H1 (cell line): ENCODE measurements around the gene EML4. TPM values are rescaled to one million over a fixed set of nuclear protein-coding genes. Genes with fewer than 3 reads are reported as not detected.
"Not testable (repeated sequence)": the region's sequence is repeated elsewhere in the genome, so short reads cannot be mapped to it uniquely, and the experiment has no call there.

ENCODE experiments used
- CTCF ChIA-PET: fragments of 300-600 bp; sonication (Branson Sonifier 250); formaldehyde crosslinking; loops from one replicate; lab custom pipeline; 2021; ENCODE audit not compliant: partially characterized antibody; lab: Charles Lee
- POLR2A ChIA-PET: fragments of 300-600 bp; sonication (Branson Sonifier 250); formaldehyde crosslinking; loops from one replicate; lab custom pipeline; 2021; ENCODE audit warnings: inconsistent platforms; ENCODE audit not compliant: partially characterized antibody; lab: Charles Lee
- DNase-seq, 2 experiments: peaks; one replicate each; pipeline versions ENCODE4 v3.0.0 to v3.0.0-alpha.2; 2010 to 2022; ENCODE audit warnings: low spot score in 2 of 2, low read depth in 1 of 2, mixed read lengths in 1 of 2
- FAIRE-seq: peaks from 2 replicates; lab custom pipeline; 2011; peaks lifted over from hg19 to GRCh38; lab: Jason Lieb, UNC
- H2AFZ ChIP-seq: 2 replicates; pipeline ENCODE4 v1.8.1; 2012; ENCODE audit warnings: low read length, inconsistent platforms
- H2AK5ac ChIP-seq: 2 replicates; pipeline ENCODE4 v1.6.1; 2013; ENCODE audit warnings: low read depth, low read length
- H2BK120ac ChIP-seq: replicated peaks from 2 replicates; pipeline ENCODE3; 2013; ENCODE audit warnings: low read depth, low read length, inconsistent platforms
- H2BK12ac ChIP-seq: 2 replicates; pipeline ENCODE4 v1.6.1; 2013; ENCODE audit warnings: low read depth, low read length
- H2BK15ac ChIP-seq: 2 replicates; pipeline ENCODE4 v1.6.1; 2013; ENCODE audit warnings: low read length
- H2BK20ac ChIP-seq: 2 replicates; pipeline ENCODE4 v1.6.1; 2013; ENCODE audit warnings: low read length
- H2BK5ac ChIP-seq: 2 replicates; pipeline ENCODE4 v1.6.1; 2013; ENCODE audit warnings: low read depth, low read length
- H3K14ac ChIP-seq: 2 replicates; pipeline ENCODE4 v1.6.1; 2013; ENCODE audit warnings: inconsistent platforms; ENCODE audit not compliant: insufficient read length
- H3K18ac ChIP-seq: 2 replicates; pipeline ENCODE4 v1.6.1; 2013; ENCODE audit warnings: low read length; ENCODE audit errors: extremely low read depth
- H3K23ac ChIP-seq: 2 replicates; pipeline ENCODE4 v1.6.1; 2013; ENCODE audit warnings: inconsistent platforms; ENCODE audit not compliant: insufficient read length
- H3K23me2 ChIP-seq: 2 replicates; pipeline ENCODE4 v1.6.1; 2013; ENCODE audit warnings: low read depth, low read length
- H3K27ac ChIP-seq: 2 replicates; pipeline ENCODE4 v1.6.1; 2011; ENCODE audit warnings: low read depth, low read length, inconsistent platforms
- H3K27me3 ChIP-seq, 4 experiments: replicated peaks in 1 of 4; 1 replicate in 1 of 4; 2 replicates in 3 of 4; pipeline versions ENCODE4 v1.6.1 to v1.8.1; 2011 to 2013; ENCODE audit warnings: low read length in 3 of 4, mild to moderate bottlenecking in 3 of 4, inconsistent platforms in 2 of 4, mixed read lengths in 2 of 4, moderate library complexity in 1 of 4; ENCODE audit not compliant: control insufficient read depth in 3 of 4, insufficient read depth in 3 of 4; ENCODE audit errors: extremely low read depth in 1 of 4
- H3K36me3 ChIP-seq, 4 experiments: 2 replicates each; pipeline versions ENCODE4 v1.6.1 to v1.8.1; 2011 to 2013; ENCODE audit warnings: mild to moderate bottlenecking in 4 of 4, low read length in 3 of 4, moderate library complexity in 2 of 4, control low read depth in 1 of 4, inconsistent platforms in 1 of 4; ENCODE audit not compliant: insufficient read depth in 4 of 4, control insufficient read depth in 2 of 4
- H3K4ac ChIP-seq: replicated peaks from 2 replicates; pipeline ENCODE3; 2013; ENCODE audit warnings: low read length, low read depth, mixed read lengths, inconsistent platforms; ENCODE audit not compliant: insufficient read length
- H3K4me1 ChIP-seq, 4 experiments: replicated peaks in 1 of 4; 1 replicate in 1 of 4; 2 replicates in 3 of 4; pipeline versions ENCODE4 v1.6.1 to v1.8.1; 2011 to 2013; ENCODE audit warnings: low read length in 3 of 4, inconsistent platforms in 2 of 4, mixed read lengths in 1 of 4; ENCODE audit not compliant: insufficient read depth in 4 of 4, control insufficient read depth in 3 of 4
- H3K4me2 ChIP-seq, 2 experiments: 2 replicates each; pipeline versions ENCODE4 v1.6.1 to v1.8.1; 2011 to 2013; ENCODE audit warnings: low read depth in 2 of 2, low read length in 2 of 2, control low read depth in 1 of 2, inconsistent platforms in 1 of 2, mild to moderate bottlenecking in 1 of 2; ENCODE audit not compliant: insufficient read depth in 1 of 2
- H3K4me3 ChIP-seq, 4 experiments: fragments of 200-600, 300-600 bp in 1 of 4; sonication (generic), shearing (Covaris generic), sonication (Bioruptor Twin) in 1 of 4; 2 replicates each; pipeline versions ENCODE4 v1.5.1 to v1.8.1; 2011 to 2016; ENCODE audit warnings: low read length in 4 of 4, low read depth in 3 of 4, control low read depth in 2 of 4, inconsistent platforms in 2 of 4, mild to moderate bottlenecking in 2 of 4, mixed read lengths in 1 of 4, moderate library complexity in 1 of 4; ENCODE audit not compliant: insufficient read depth in 2 of 4; ENCODE audit errors: extremely low read depth in 1 of 4
- H3K56ac ChIP-seq: replicated peaks from 2 replicates; pipeline ENCODE3; 2013; ENCODE audit warnings: low read depth, mild to moderate bottlenecking, mixed read lengths, low read length, inconsistent platforms; ENCODE audit not compliant: insufficient read length
- H3K79me1 ChIP-seq: 2 replicates; pipeline ENCODE4 v1.6.1; 2013; ENCODE audit warnings: low read depth, low read length, control low read depth
- H3K79me2 ChIP-seq, 2 experiments: 2 replicates each; pipeline versions ENCODE4 v1.6.1 to v1.8.1; 2012 to 2013; ENCODE audit warnings: low read length in 2 of 2, mild to moderate bottlenecking in 2 of 2, inconsistent platforms in 1 of 2; ENCODE audit not compliant: insufficient read depth in 2 of 2, control insufficient read depth in 1 of 2
- H3K9ac ChIP-seq, 4 experiments: replicated peaks in 1 of 4; 1 replicate in 1 of 4; 2 replicates in 3 of 4; pipeline versions ENCODE4 v1.6.1 to v1.8.1; 2011 to 2013; ENCODE audit warnings: low read depth in 3 of 4, low read length in 3 of 4, control low read depth in 2 of 4, mild to moderate bottlenecking in 2 of 4, moderate library complexity in 2 of 4, inconsistent platforms in 1 of 4; ENCODE audit errors: extremely low read depth in 1 of 4
- H3K9me3 ChIP-seq, 2 experiments: 2 replicates each; pipeline versions ENCODE4 v1.6.1 to v1.8.1; 2012 to 2013; ENCODE audit warnings: mild to moderate bottlenecking in 2 of 2, moderate library complexity in 2 of 2, control low read depth in 1 of 2, inconsistent platforms in 1 of 2, low read depth in 1 of 2, low read length in 1 of 2, mixed read lengths in 1 of 2; ENCODE audit not compliant: insufficient read depth in 2 of 2
- H4K20me1 ChIP-seq, 2 experiments: replicated peaks in 1 of 2; 2 replicates each; pipeline versions ENCODE3 to v1.8.1; 2011 to 2013; ENCODE audit warnings: inconsistent platforms in 2 of 2, low read length in 2 of 2, mild to moderate bottlenecking in 1 of 2; ENCODE audit not compliant: insufficient read depth in 2 of 2, control insufficient read depth in 1 of 2
- H4K5ac ChIP-seq: 2 replicates; pipeline ENCODE4 v1.6.1; 2013; ENCODE audit warnings: low read length, low read depth, mixed read lengths, inconsistent platforms; ENCODE audit not compliant: insufficient read length
- H4K8ac ChIP-seq: 2 replicates; pipeline ENCODE4 v1.8.0; 2013; ENCODE audit warnings: mild to moderate bottlenecking, moderate library complexity, low read length, inconsistent platforms; ENCODE audit not compliant: insufficient read depth; ENCODE audit errors: extremely low read depth
- H4K91ac ChIP-seq: replicated peaks from 2 replicates; pipeline ENCODE3; 2013; ENCODE audit warnings: low read length, mixed read lengths, inconsistent platforms; ENCODE audit not compliant: insufficient read length
- WGBS, 2 experiments: shearing (Covaris generic) in 1 of 2; methylation state at CpG; one replicate each; pipeline versions ENCODE4 v1.1.6 to v1.1.7; 2013 to 2015; ENCODE audit warnings: low lambda C conversion rate in 2 of 2, mixed read lengths in 2 of 2, inconsistent platforms in 1 of 2, low coverage in 1 of 2, missing lambda C conversion rate in 1 of 2; ENCODE audit not compliant: insufficient replicate concordance in 2 of 2, insufficient coverage in 1 of 2, insufficient read length in 1 of 2; ENCODE audit errors: extremely low coverage in 1 of 2, missing lambda C conversion rate in 1 of 2; 5-methylcytosine and 5-hydroxymethylcytosine counted together
- polyA plus RNA-seq, 7 experiments: library from polyadenylated mRNA; depleted of rRNA in 3 of 7; stranded (reverse) in 5 of 7; unstranded in 2 of 7; fragments of >200 nt in 5 of 7; fragments of 200-250 nt in 2 of 7; gene quantifications; 1 replicate in 5 of 7; 2 replicates in 1 of 7; 4 replicates in 1 of 7; pipeline versions ENCODE4 v1.2.1 to v1.2.3, GENCODE V29; 2011 to 2013; ENCODE audit warnings: missing spikeins in 2 of 7, mixed read lengths in 2 of 7
- total RNA-seq: library from RNA; stranded (reverse); fragmentation: NEBNext Ultra II Directional; extraction: Animal tissue kit (Norgen Biotek cat#: 25700); gene quantifications from 2 replicates; pipeline ENCODE4 v1.2.1, GENCODE V29; 2021

The EML4 gene
- total and polyA plus RNA-seq, 2 of the 8 experiments (the other 6 are each of a cell fraction or from before 2014, with no cell fraction given), result 50.1 to 104 TPM

GRCh38 chr2:42134401-42134932 is 34.7 kb upstream of the EML4 start:
- not testable (repeated sequence) for H3K36me3 ChIP-seq, H3K79me2 ChIP-seq, H4K5ac ChIP-seq, H3K27ac ChIP-seq, H4K20me1 ChIP-seq, H3K23ac ChIP-seq, H2AK5ac ChIP-seq, H3K4ac ChIP-seq, H4K91ac ChIP-seq, H3K79me1 ChIP-seq, H3K27me3 ChIP-seq, H3K23me2 ChIP-seq, H2BK120ac ChIP-seq, FAIRE-seq, DNase-seq, H3K14ac ChIP-seq, H3K18ac ChIP-seq, H3K9me3 ChIP-seq, H3K56ac ChIP-seq, H2BK15ac ChIP-seq, H2BK12ac ChIP-seq, H3K4me3 ChIP-seq, H2AFZ ChIP-seq, H4K8ac ChIP-seq, H2BK5ac ChIP-seq, H2BK20ac ChIP-seq, H3K9ac ChIP-seq, H3K4me2 ChIP-seq
- ChIA-PET CTCF (interaction anchor here (1.2 kb wide), 1 partner anchor 60 kb away, joined by 4 read pairs; no protein-coding TSS in a partner anchor), POLR2A (interaction anchor here (1.0 kb wide), 1 partner anchor 293 kb away, joined by 5 read pairs; no protein-coding TSS in a partner anchor)
- WGBS, 2 experiments, result 87% methylated on average over 9 of the region's 10 CpGs; no CpG with 5 or more reads in 1 of the 2 experiments
- H3K4me1 ChIP-seq, result peaks cover 0 to 16% (median 11%) of the 10 kb centered on the region in 4 experiments; a peak in 6 of 7 replicates
